Activated CD8-positive, alpha-beta memory T cell treated with anti-CD3 and anti-CD28 coated beads, Interleukin-2, amount 50 U/mL, for 4 hours (primary cell): ENCODE measurements around the gene CEP68.

Experiments used
- DNase-seq: peaks from one replicate; pipeline ENCODE4 v3.0.0-alpha.2; 2020

CEP68 gene

GRCh38 chr2:65134158-65134557 lies 77.9 kb downstream of the CEP68 start:
- DNase-seq = no peak

GRCh38 chr2:65136253-65136652 lies 80.0 kb downstream of the CEP68 start:
- DNase-seq = no peak
